HEK293 (cell line): ENCODE data around the gene INSRR.

Source experiments
- CTCF ChIA-PET: fragments of 350-600 bp; formaldehyde crosslinking; extraction: SDS; loops from one replicate; lab custom pipeline; 2021; ENCODE audit warnings: antibody characterized with exemption; lab: Yijun Ruan, JAX
- POLR2A ChIA-PET: fragments of 300-600 bp; formaldehyde crosslinking; extraction: SDS; loops from one replicate; lab custom pipeline; 2020; ENCODE audit warnings: antibody characterized with exemption, inconsistent platforms; lab: Yijun Ruan, JAX
- H3K27ac ChIP-seq: fragments of 200-500 bp; sonication (Bioruptor generic); 2 replicates; pipeline ENCODE4 v1.5.1; 2014; ENCODE audit warnings: low read depth, low read length, control low read depth, inconsistent platforms; ENCODE audit errors: extremely low read depth
- H3K36me3 ChIP-seq, 2 experiments: fragments of 200-500 bp in 1 of 2; sonication (Bioruptor generic) in 1 of 2; 1 replicate in 1 of 2; 2 replicates in 1 of 2; pipeline ENCODE4 v1.5.1; 2014 to 2017; ENCODE audit warnings: inconsistent platforms in 2 of 2, low read length in 2 of 2; ENCODE audit not compliant: control insufficient read depth in 2 of 2, insufficient read depth in 1 of 2
- H3K4me1 ChIP-seq: fragments of 200-500 bp; sonication (Bioruptor generic); 2 replicates; pipeline ENCODE4 v1.5.1; 2014; ENCODE audit warnings: mild to moderate bottlenecking, low read length, inconsistent platforms; ENCODE audit not compliant: control insufficient read depth, insufficient read depth
- H3K4me3 ChIP-seq: 2 replicates; pipeline ENCODE4 v1.5.1; 2011; ENCODE audit warnings: low read depth, mild to moderate bottlenecking, control low read depth, low read length, moderate library complexity
- H3K9me3 ChIP-seq: fragments of 200-500 bp; sonication (Bioruptor generic); 2 replicates; pipeline ENCODE4 v1.5.1; 2014; ENCODE audit warnings: low read depth, low read length, inconsistent platforms; ENCODE audit not compliant: control insufficient read depth, insufficient read depth
- BCL11A ChIP-seq: fragments of 450-650 bp; formaldehyde crosslinking; IDR thresholded peaks from 2 replicates; pipeline ENCODE4 v1.5.1; 2016; ENCODE audit warnings: low read depth, missing biosample characterization, missing genetic modification characterization
- GLIS1 ChIP-seq: fragments of 450-650 bp; formaldehyde crosslinking; IDR thresholded peaks from 2 replicates; pipeline ENCODE4 v1.5.1; 2016; ENCODE audit warnings: missing biosample characterization, missing genetic modification characterization
- KLF10 ChIP-seq: fragments of 450-650 bp; IDR thresholded peaks from 2 replicates; pipeline ENCODE4 v1.5.1; 2018; ENCODE audit warnings: missing biosample characterization, mild to moderate bottlenecking, missing genetic modification characterization
- KLF16 ChIP-seq: fragments of 450-650 bp; formaldehyde crosslinking; IDR thresholded peaks from 2 replicates; pipeline ENCODE4 v1.5.1; 2017; ENCODE audit warnings: missing biosample characterization, missing genetic modification characterization
- SP7 ChIP-seq: fragments of 450-650 bp; formaldehyde crosslinking; IDR thresholded peaks from 2 replicates; pipeline ENCODE4 v1.5.1; 2016; ENCODE audit warnings: missing biosample characterization, missing genetic modification characterization
- ZBTB49 ChIP-seq: fragments of 450-650 bp; formaldehyde crosslinking; IDR thresholded peaks from 2 replicates; pipeline ENCODE4 v1.5.1; 2016; ENCODE audit warnings: missing biosample characterization, missing genetic modification characterization, low read depth
- ZEB2 ChIP-seq: fragments of 450-650 bp; formaldehyde crosslinking; IDR thresholded peaks from 2 replicates; pipeline ENCODE4 v1.5.1; 2016; ENCODE audit warnings: missing biosample characterization, missing genetic modification characterization
- ZFHX2 ChIP-seq: fragments of 450-650 bp; formaldehyde crosslinking; conservative IDR thresholded peaks from 2 replicates; pipeline ENCODE4 v1.5.1; 2016; ENCODE audit warnings: missing biosample characterization, missing genetic modification characterization
- ZNF175 ChIP-seq: fragments of 450-650 bp; formaldehyde crosslinking; IDR thresholded peaks from 2 replicates; pipeline ENCODE4 v1.5.1; 2016; ENCODE audit warnings: missing biosample characterization, missing genetic modification characterization
- ZNF24 ChIP-seq: fragments of 450-650 bp; formaldehyde crosslinking; IDR thresholded peaks from 2 replicates; pipeline ENCODE4 v1.5.1; 2016; ENCODE audit warnings: missing biosample characterization, missing genetic modification characterization
- ZNF292 ChIP-seq: fragments of 450-650 bp; formaldehyde crosslinking; IDR thresholded peaks from 2 replicates; pipeline ENCODE4 v1.5.1; 2016; ENCODE audit warnings: low read depth, missing biosample characterization, missing genetic modification characterization, borderline replicate concordance
- ZNF302 ChIP-seq: fragments of 450-650 bp; formaldehyde crosslinking; IDR thresholded peaks from 2 replicates; pipeline ENCODE4 v1.5.1; 2016; ENCODE audit warnings: missing biosample characterization, missing genetic modification characterization, low read depth
- ZNF341 ChIP-seq: fragments of 450-650 bp; formaldehyde crosslinking; IDR thresholded peaks from 2 replicates; pipeline ENCODE4; 2016; ENCODE audit warnings: low read depth, missing biosample characterization, missing genetic modification characterization
- ZNF391 ChIP-seq: fragments of 450-650 bp; formaldehyde crosslinking; IDR thresholded peaks from 2 replicates; pipeline ENCODE4 v1.5.1; 2016; ENCODE audit warnings: low read depth, missing biosample characterization, missing genetic modification characterization, borderline replicate concordance
- ZNF416 ChIP-seq: fragments of 450-650 bp; formaldehyde crosslinking; IDR thresholded peaks from 2 replicates; pipeline ENCODE4 v1.5.1; 2016; ENCODE audit warnings: missing biosample characterization, missing genetic modification characterization
- ZNF501 ChIP-seq: fragments of 450-650 bp; formaldehyde crosslinking; IDR thresholded peaks from 2 replicates; pipeline ENCODE4 v1.5.1; 2016; ENCODE audit warnings: missing biosample characterization, missing genetic modification characterization
- ZNF555 ChIP-seq: fragments of 450-650 bp; formaldehyde crosslinking; conservative IDR thresholded peaks from 2 replicates; pipeline ENCODE4 v1.5.1; 2017; ENCODE audit warnings: missing biosample characterization, mild to moderate bottlenecking, missing genetic modification characterization, inconsistent platforms
- ZNF560 ChIP-seq: fragments of 450-650 bp; formaldehyde crosslinking; IDR thresholded peaks from 2 replicates; pipeline ENCODE4 v1.5.1; 2017; ENCODE audit warnings: missing biosample characterization, missing genetic modification characterization, borderline replicate concordance
- ZNF623 ChIP-seq: fragments of 450-650 bp; formaldehyde crosslinking; IDR thresholded peaks from 2 replicates; pipeline ENCODE4 v1.5.1; 2016; ENCODE audit warnings: missing biosample characterization, missing genetic modification characterization
- TF ChIP-seq, protein P1 (sequence below): fragments of 450-650 bp; formaldehyde crosslinking; conservative IDR thresholded peaks from 2 replicates; pipeline ENCODE4 v1.5.1; 2016; ENCODE audit warnings: low read depth, missing biosample characterization, missing genetic modification characterization
- TF ChIP-seq, protein P2 (sequence below): fragments of 450-650 bp; formaldehyde crosslinking; IDR thresholded peaks from 2 replicates; pipeline ENCODE4 v1.5.1; 2016; ENCODE audit warnings: missing biosample characterization, missing genetic modification characterization
- TF ChIP-seq, protein P3 (sequence below): fragments of 450-650 bp; formaldehyde crosslinking; IDR thresholded peaks from 2 replicates; pipeline ENCODE4 v1.5.1; 2016; ENCODE audit warnings: missing biosample characterization, missing genetic modification characterization

Gene INSRR

GRCh38 chr1:156813750-156814570, 45.0 kb downstream of the INSRR start (continued):
- TF ChIP-seq ZNF292 (tag by site-specific recombination): no peak
- TF ChIP-seq ZNF302 (tag by site-specific recombination): no peak
- no peak for TF ChIP-seq KLF10 (tag by site-specific recombination)
- TF ChIP-seq, all 188 proteins: peak for 0

DNA sequence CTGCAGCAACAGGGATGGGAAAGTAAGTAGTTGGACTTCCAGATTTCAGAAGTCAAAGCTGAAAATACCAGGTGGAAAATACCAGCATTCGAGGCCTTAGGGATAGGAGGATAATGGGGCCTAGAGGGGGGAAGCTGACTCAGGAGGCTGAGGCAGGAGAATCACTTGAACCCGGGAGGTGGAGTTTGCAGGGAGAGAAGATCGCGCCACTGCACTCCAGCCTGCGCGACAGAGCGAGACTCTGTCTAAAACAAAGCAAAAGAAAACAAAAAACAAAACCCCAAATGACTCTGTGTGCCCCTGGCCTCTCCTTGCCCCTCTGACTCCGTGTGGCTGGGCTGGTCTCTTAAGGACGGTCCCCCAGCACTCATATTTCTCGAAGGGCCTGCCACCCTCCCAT, 45.6 kb downstream of the INSRR start:
- ChIA-PET CTCF (interaction anchor here (0.9 to 1.3 kb wide), 5 partner anchors 11 to 20 kb away, joined by 3 to 6 read pairs (median 4); no protein-coding TSS in a partner anchor), POLR2A (no interaction called here)
- Histone ChIP-seq H3K9me3 (no peaks in the 10 kb centered on the region), H3K36me3 (no peaks in the 10 kb centered on the region), H3K4me1 (no peaks in the 10 kb centered on the region), H3K4me3 (no peak overlapping the region), H3K27ac (0 out of 2 replicates have a peak overlapping the region, but pooled peaks have one; percentile 8)
- no peak for TF ChIP-seq ZNF416 (tag by site-specific recombination)
- no peak for TF ChIP-seq ZNF501 (tag by site-specific recombination)
- no peak for TF ChIP-seq ZFHX2
- no peak for TF ChIP-seq ZNF555
- no peak for TF ChIP-seq ZNF341 (tag by site-specific recombination)
- no peak for TF ChIP-seq ZNF391 (tag by site-specific recombination)
- TF ChIP-seq, protein P1, sequence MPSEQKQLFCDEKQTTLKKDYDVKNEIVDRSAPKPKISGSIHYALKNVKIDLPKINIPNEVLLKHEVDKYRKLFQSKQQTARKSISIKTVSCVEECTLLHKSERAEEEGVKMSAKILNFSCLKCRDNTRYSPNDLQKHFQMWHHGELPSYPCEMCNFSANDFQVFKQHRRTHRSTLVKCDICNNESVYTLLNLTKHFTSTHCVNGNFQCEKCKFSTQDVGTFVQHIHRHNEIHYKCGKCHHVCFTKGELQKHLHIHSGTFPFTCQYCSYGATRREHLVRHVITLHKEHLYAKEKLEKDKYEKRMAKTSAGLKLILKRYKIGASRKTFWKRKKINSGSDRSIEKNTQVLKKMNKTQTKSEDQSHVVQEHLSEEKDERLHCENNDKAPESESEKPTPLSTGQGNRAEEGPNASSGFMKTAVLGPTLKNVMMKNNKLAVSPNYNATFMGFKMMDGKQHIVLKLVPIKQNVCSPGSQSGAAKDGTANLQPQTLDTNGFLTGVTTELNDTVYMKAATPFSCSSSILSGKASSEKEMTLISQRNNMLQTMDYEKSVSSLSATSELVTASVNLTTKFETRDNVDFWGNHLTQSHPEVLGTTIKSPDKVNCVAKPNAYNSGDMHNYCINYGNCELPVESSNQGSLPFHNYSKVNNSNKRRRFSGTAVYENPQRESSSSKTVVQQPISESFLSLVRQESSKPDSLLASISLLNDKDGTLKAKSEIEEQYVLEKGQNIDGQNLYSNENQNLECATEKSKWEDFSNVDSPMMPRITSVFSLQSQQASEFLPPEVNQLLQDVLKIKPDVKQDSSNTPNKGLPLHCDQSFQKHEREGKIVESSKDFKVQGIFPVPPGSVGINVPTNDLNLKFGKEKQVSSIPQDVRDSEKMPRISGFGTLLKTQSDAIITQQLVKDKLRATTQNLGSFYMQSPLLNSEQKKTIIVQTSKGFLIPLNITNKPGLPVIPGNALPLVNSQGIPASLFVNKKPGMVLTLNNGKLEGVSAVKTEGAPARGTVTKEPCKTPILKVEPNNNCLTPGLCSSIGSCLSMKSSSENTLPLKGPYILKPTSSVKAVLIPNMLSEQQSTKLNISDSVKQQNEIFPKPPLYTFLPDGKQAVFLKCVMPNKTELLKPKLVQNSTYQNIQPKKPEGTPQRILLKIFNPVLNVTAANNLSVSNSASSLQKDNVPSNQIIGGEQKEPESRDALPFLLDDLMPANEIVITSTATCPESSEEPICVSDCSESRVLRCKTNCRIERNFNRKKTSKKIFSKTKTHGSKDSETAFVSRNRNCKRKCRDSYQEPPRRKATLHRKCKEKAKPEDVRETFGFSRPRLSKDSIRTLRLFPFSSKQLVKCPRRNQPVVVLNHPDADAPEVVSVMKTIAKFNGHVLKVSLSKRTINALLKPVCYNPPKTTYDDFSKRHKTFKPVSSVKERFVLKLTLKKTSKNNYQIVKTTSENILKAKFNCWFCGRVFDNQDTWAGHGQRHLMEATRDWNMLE (tag by site-specific recombination): no peak
- TF ChIP-seq SP7: no peak
- no peak for TF ChIP-seq ZNF175 (tag by site-specific recombination)
- TF ChIP-seq ZNF24 (tag by site-specific recombination): no peak
- no peak for TF ChIP-seq KLF16 (tag by site-specific recombination)

DNA sequence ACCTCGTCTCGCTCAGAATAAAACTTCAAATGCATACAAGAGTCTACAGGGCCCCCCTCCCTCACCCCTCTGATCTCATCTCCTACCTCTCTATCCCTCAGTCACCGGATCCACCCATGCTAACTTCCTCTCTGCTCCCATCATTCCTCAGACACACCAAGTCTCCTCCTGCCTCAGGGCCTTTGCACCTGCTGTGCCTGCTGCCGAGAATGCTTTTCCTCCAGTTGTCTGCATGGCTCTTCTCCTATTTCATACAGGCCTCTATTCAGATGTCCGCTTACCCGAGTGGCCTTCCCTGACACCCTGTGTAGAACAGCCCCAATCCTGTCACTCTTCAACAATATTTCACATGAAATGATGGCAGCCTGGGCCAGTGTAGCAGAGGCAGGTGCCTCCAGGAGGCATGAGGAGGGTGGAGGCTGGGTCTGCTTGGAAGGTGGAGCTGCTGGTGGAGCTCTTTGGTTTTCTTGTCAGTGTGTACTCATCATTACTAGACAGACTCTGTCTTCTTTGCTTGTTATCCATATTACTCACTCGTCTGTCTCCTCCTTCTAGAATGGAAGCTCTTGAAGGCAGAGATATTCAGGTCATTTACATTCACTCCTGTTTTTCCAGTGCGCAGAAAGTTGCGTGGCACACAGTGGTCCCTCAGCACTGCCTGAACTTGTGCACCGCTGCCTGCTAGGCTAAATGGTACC, 46.5 kb downstream of the INSRR start:
- peak overlapping the region; percentile 8; the same call in 1 of the 2 replicates for H3K27ac ChIP-seq
- ChIA-PET CTCF (interaction anchor here (0.5 to 1.8 kb wide), 5 partner anchors 12 to 273 kb away, joined by 3 to 4 read pairs (median 3); no protein-coding TSS in a partner anchor), POLR2A (no interaction called here)
- H3K4me1 ChIP-seq: no peaks in the 10 kb centered on the region
- no peaks in the 10 kb centered on the region for H3K9me3 ChIP-seq
- TF ChIP-seq ZNF560 (tag by site-specific recombination): no peak
- no peak for TF ChIP-seq ZBTB49 (tag by site-specific recombination)
- TF ChIP-seq, protein P2, sequence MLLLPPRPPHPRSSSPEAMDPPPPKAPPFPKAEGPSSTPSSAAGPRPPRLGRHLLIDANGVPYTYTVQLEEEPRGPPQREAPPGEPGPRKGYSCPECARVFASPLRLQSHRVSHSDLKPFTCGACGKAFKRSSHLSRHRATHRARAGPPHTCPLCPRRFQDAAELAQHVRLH: peak; percentile 33; the same call in 1 of the 2 replicates
- peak; percentile 99 for TF ChIP-seq ZNF623 (tag by site-specific recombination)
- no peak for TF ChIP-seq GLIS1
- no peak for TF ChIP-seq ZEB2
- TF ChIP-seq, protein P3, sequence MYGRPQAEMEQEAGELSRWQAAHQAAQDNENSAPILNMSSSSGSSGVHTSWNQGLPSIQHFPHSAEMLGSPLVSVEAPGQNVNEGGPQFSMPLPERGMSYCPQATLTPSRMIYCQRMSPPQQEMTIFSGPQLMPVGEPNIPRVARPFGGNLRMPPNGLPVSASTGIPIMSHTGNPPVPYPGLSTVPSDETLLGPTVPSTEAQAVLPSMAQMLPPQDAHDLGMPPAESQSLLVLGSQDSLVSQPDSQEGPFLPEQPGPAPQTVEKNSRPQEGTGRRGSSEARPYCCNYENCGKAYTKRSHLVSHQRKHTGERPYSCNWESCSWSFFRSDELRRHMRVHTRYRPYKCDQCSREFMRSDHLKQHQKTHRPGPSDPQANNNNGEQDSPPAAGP: no peak
- TF ChIP-seq BCL11A (tag by site-specific recombination): no peak
- no peaks in the 10 kb centered on the region for H3K36me3 ChIP-seq
- H3K4me3 ChIP-seq: no peak overlapping the region
